Psoas muscle (tissue), 8 donors: ENCODE measurements around the gene BAHCC1. TPM values are rescaled to one million over a fixed set of nuclear protein-coding genes. Genes with fewer than 3 reads are reported as not detected.

Source experiments
- ATAC-seq, 4 donors: fragments of 200-7000 bp; cut with Tn5 transposase; one replicate each; pipeline ENCODE4 v1.9.1; 2020; ENCODE audit warnings: moderate library complexity in 3 of 4, mild to moderate bottlenecking in 2 of 4
- DNase-seq, 2 donors: peaks; one replicate each; pipeline ENCODE4 v3.0.0-alpha.2; 2020
- H3K27ac ChIP-seq: fragments of 200-600 bp; one replicate; pipeline ENCODE4 v1.8.0; 2022
- H3K27me3 ChIP-seq, 3 donors: fragments of 200-600 bp in 1 of 3; one replicate each; pipeline versions ENCODE4 v1.6.1 to v1.8.0; 2013 to 2022; ENCODE audit warnings: low read length in 2 of 3, mild to moderate bottlenecking in 2 of 3, moderate library complexity in 1 of 3; ENCODE audit not compliant: insufficient read depth in 3 of 3
- H3K36me3 ChIP-seq, 2 donors: fragments of 200-600 bp in 1 of 2; one replicate each; pipeline versions ENCODE4 v1.6.1 to v1.8.0; 2013 to 2022; ENCODE audit warnings: low read depth in 1 of 2, mild to moderate bottlenecking in 1 of 2, moderate library complexity in 1 of 2; ENCODE audit not compliant: insufficient read depth in 1 of 2
- H3K4me1 ChIP-seq: fragments of 200-600 bp; one replicate; pipeline ENCODE4 v1.8.0; 2022
- H3K4me3 ChIP-seq: fragments of 200-600 bp; one replicate; pipeline ENCODE4 v1.8.0; 2022; ENCODE audit warnings: mild to moderate bottlenecking
- H3K9me3 ChIP-seq: fragments of 200-600 bp; one replicate; pipeline ENCODE4 v1.8.0; 2022
- CTCF ChIP-seq: fragments of 200-600 bp; IDR thresholded peaks from one replicate; pipeline ENCODE4 v1.8.0; 2022; ENCODE audit warnings: antibody characterized with exemption
- WGBS, 3 donors: extraction: QIAGEN DNeasy Blood & Tissue Kit; methylation state at CpG; one replicate each; pipeline versions ENCODE4 v1.1.6 to v1.1.7; 2013; 5-methylcytosine and 5-hydroxymethylcytosine counted together
- intact Hi-C, 2 donors: fragments of 100-400 bp; cut with DNase I; formaldehyde crosslinking; loops; one replicate each; pipeline versions ENCODE4 v1.11.0 to v1.14.2; 2022
- polyA plus RNA-seq, 3 donors: library from polyadenylated mRNA; stranded (reverse); fragments of 200-250 nt; gene quantifications; one replicate each; pipeline ENCODE4 v1.2.3, GENCODE V29; 2013
- total RNA-seq, 4 donors: library from RNA; stranded (reverse); fragmentation: NEBNext Ultra II Directional in 2 of 4; extraction: Animal tissue kit (Norgen Biotek cat#: 25700) in 2 of 4; gene quantifications; one replicate each; pipeline versions ENCODE4 v1.2.1 to v1.2.4, GENCODE V29; 2021 to 2023
- donor health status: healthy with polysubstance abuse.
- donor health status: DM: no; HTN: no; CAD: no; lungs with moderate emphysema.
- donor health status: Bipolar disorder and iron deficiency.
- donor health status: healthy.
- donor health status: DM: yes; HTN: yes; CAD: no.
- donor health status: DM: no; HTN: no; CAD: no.
- donor health status: DM: no; HTN: no; CAD: no.
- donor health status: DM: yes; HTN: yes; CAD: no.

Gene BAHCC1
- total and polyA plus RNA-seq, 7 donors, result 2.8 to 10.7 (median 6.6) TPM

- peak overlapping the region; percentile 86 for H3K4me3 ChIP-seq
- peaks cover 37% of the 10 kb centered on the region for H3K4me1 ChIP-seq
- WGBS, 3 donors, result 0 to 1% (median 0%) methylated on average over 1 to 34 of the region's 34 CpGs
- DNase-seq, result no peak
- H3K36me3 ChIP-seq, result peaks cover 11 to 28% of the 10 kb centered on the region in 2 donors
- no peak for TF ChIP-seq CTCF
- peak in 1 of 4 donors; percentile 0 for ATAC-seq
- no peaks in the 10 kb centered on the region for H3K9me3 ChIP-seq
- peak overlapping the region; percentile 100 for H3K27ac ChIP-seq
- peaks cover 0 to 6% (median 2%) of the 10 kb centered on the region in 3 donors for H3K27me3 ChIP-seq
- intact Hi-C loops, result no loop called here
Measured at GRCh38 chr17:81514489-81514738, 119.2 kb downstream of the BAHCC1 start.

GRCh38 chr17:81514739-81515529 is 119.7 kb downstream of the BAHCC1 start:
- Histone ChIP-seq H3K36me3 (peaks cover 11 to 22% of the 10 kb centered on the region in 2 donors), H3K4me3 (peak overlapping the region; percentile 86), H3K9me3 (no peaks in the 10 kb centered on the region), H3K4me1 (peaks cover 41% of the 10 kb centered on the region), H3K27me3 (peaks cover 0 to 9% (median 4%) of the 10 kb centered on the region in 3 donors), H3K27ac (peak overlapping the region; percentile 100)
- intact Hi-C loops, result loop anchor here in 1 of 2 donors (5.0 kb wide), 1 partner anchor 37 kb away; the partner anchor contains the start of gene FAAP100
- WGBS, 3 donors, result 1% methylated on average over 16 to 82 of the region's 82 CpGs
- ATAC-seq (peak; percentile 40 to 61 (median 56)), DNase-seq (peak; percentile 82 to 89)
- TF ChIP-seq CTCF, result no peak

- intact Hi-C loops, result loop anchor here in 1 of 2 donors (5.0 kb wide), 1 partner anchor 37 kb away; the partner anchor contains the start of gene FAAP100
Measured at GRCh38 chr17:81515530-81516041, 120.3 kb downstream of the BAHCC1 start.

More at GRCh38 chr17:81515530-81516041, 120.3 kb downstream of the BAHCC1 start:
- TF ChIP-seq CTCF, result no peak
- 57 to 64% (median 61%) methylated on average over 19 of the region's 19 CpGs for WGBS, 3 donors
- H3K27me3 ChIP-seq, result peaks cover 0 to 9% (median 4%) of the 10 kb centered on the region in 3 donors
- peak overlapping the region; percentile 100 for H3K27ac ChIP-seq
- peaks cover 44% of the 10 kb centered on the region for H3K4me1 ChIP-seq
- H3K4me3 ChIP-seq, result peak overlapping the region; percentile 86
- ATAC-seq (no peak), DNase-seq (peak; percentile 33 to 67)
- H3K36me3 ChIP-seq, result peaks cover 6 to 16% of the 10 kb centered on the region in 2 donors
- no peaks in the 10 kb centered on the region for H3K9me3 ChIP-seq

Other genes with a start within 250 kb of the BAHCC1 start
- gene PVALEF, start 229.9 kb upstream of the BAHCC1 start, total RNA-seq, result not detected
- gene PVALEF, start 229.9 kb upstream of the BAHCC1 start, polyA plus RNA-seq, result not detected
- gene AATK, start 229.2 kb upstream of the BAHCC1 start, total RNA-seq, result 1 to 10 TPM; 1.0 to 1.8 (median 1.4) TPM
- gene AATK, start 229.2 kb upstream of the BAHCC1 start, polyA plus RNA-seq, result under 1 TPM; 0.21 to 0.53 (median 0.47) TPM
- 1 to 10 TPM; 3.7 to 8.6 (median 6.0) TPM for gene CEP131, start 172.5 kb upstream of the BAHCC1 start, total RNA-seq
- 1 to 10 TPM; 4.6 to 5.7 (median 4.9) TPM for gene CEP131, start 172.5 kb upstream of the BAHCC1 start, polyA plus RNA-seq
- gene TEPSIN, start 156.4 kb upstream of the BAHCC1 start, total RNA-seq, result 10 to 100 TPM; 10.9 to 22.1 (median 11.8) TPM
- 10 to 100 TPM; 11.2 to 14.3 (median 13.6) TPM for gene TEPSIN, start 156.4 kb upstream of the BAHCC1 start, polyA plus RNA-seq
- gene NDUFAF8, start 156.1 kb upstream of the BAHCC1 start, total RNA-seq, result 10 to 100 TPM; 45.6 to 58.5 (median 55.0) TPM
- 10 to 100 TPM; 42.4 to 63.8 (median 54.9) TPM for gene NDUFAF8, start 156.1 kb upstream of the BAHCC1 start, polyA plus RNA-seq
- gene SLC38A10, start 100.2 kb upstream of the BAHCC1 start, total RNA-seq, result 10 to 100 TPM; 16.7 to 23.9 (median 18.6) TPM
- gene SLC38A10, start 100.2 kb upstream of the BAHCC1 start, polyA plus RNA-seq, result 10 to 100 TPM; 16.9 to 40.6 (median 33.0) TPM
- 100 to 1,000 TPM; 341 to 567 (median 431) TPM for gene ACTG1, start 117.3 kb downstream of the BAHCC1 start, total RNA-seq
- gene ACTG1, start 117.3 kb downstream of the BAHCC1 start, polyA plus RNA-seq, result 100 to 1,000 TPM; 150 to 620 (median 219) TPM
- under 1 TPM in 3 of 4 donors, not detected in 1; 0.13 to 0.71 (median 0.38) TPM for gene FSCN2, start 132.9 kb downstream of the BAHCC1 start, total RNA-seq
- under 1 TPM; 0.08 to 0.09 (median 0.08) TPM for gene FSCN2, start 132.9 kb downstream of the BAHCC1 start, polyA plus RNA-seq
- 10 to 100 TPM; 11.8 to 13.1 (median 12.7) TPM for gene FAAP100, start 156.9 kb downstream of the BAHCC1 start, total RNA-seq
- 10 to 100 TPM; 11.6 to 16.3 (median 12.6) TPM for gene FAAP100, start 156.9 kb downstream of the BAHCC1 start, polyA plus RNA-seq
- gene NPLOC4, start 241.7 kb downstream of the BAHCC1 start, total RNA-seq, result 100 to 1,000 TPM; 151 to 324 (median 219) TPM
- gene NPLOC4, start 241.7 kb downstream of the BAHCC1 start, polyA plus RNA-seq, result 100 to 1,000 TPM in 2 of 3 donors, 10 to 100 TPM in 1; 87.3 to 414 (median 117) TPM
- under 1 TPM in 2 of 4 donors, not detected in 2; 0.22 to 0.67 TPM for gene TSPAN10, start 241.7 kb downstream of the BAHCC1 start, total RNA-seq
- under 1 TPM; 0.09 to 0.39 (median 0.14) TPM for gene TSPAN10, start 241.7 kb downstream of the BAHCC1 start, polyA plus RNA-seq